WTC11 (cell line): ENCODE measurements around the gene KCND3. TPM values are rescaled to one million over a fixed set of nuclear protein-coding genes. Genes with fewer than 3 reads are reported as not detected.

ENCODE experiments used
- ATAC-seq: fragments of 200-7000 bp; cut with Tn5 transposase; 2 replicates; pipeline ENCODE4 v1.10.0; 2021; ENCODE audit warnings: mild to moderate bottlenecking, moderate library complexity
- CTCF ChIA-PET: fragments of 300-600 bp; sonication (Branson Sonifier 250); formaldehyde crosslinking; loops from one replicate; lab custom pipeline; 2021; ENCODE audit warnings: antibody characterized with exemption; lab: Charles Lee
- POLR2A ChIA-PET: fragments of 350-600 bp; sonication (Branson Sonifier 250); formaldehyde crosslinking; loops from one replicate; lab custom pipeline; 2021; ENCODE audit warnings: antibody characterized with exemption; lab: Charles Lee
- DNase-seq: peaks from one replicate; pipeline ENCODE4 v3.0.0; 2021; ENCODE audit warnings: low spot score
- H3K27ac Mint-ChIP-seq: 2 replicates; pipeline ENCODE4 v1.8.0; 2021; ENCODE audit warnings: mixed read lengths
- H3K27me3 Mint-ChIP-seq: 2 replicates; pipeline ENCODE4 v1.8.0; 2021; ENCODE audit warnings: low read depth, mild to moderate bottlenecking, moderate library complexity, mixed read lengths
- H3K36me3 Mint-ChIP-seq: 2 replicates; pipeline ENCODE4 v1.8.0; 2021; ENCODE audit warnings: mixed read lengths
- H3K4me1 Mint-ChIP-seq: 2 replicates; pipeline ENCODE4 v1.8.0; 2022; ENCODE audit warnings: mixed read lengths
- H3K4me3 Mint-ChIP-seq: 2 replicates; pipeline ENCODE4 v1.8.0; 2021; ENCODE audit warnings: mild to moderate bottlenecking, moderate library complexity, mixed read lengths
- H3K9me3 Mint-ChIP-seq: 2 replicates; pipeline ENCODE4 v1.8.0; 2021; ENCODE audit warnings: mixed read lengths
- ATF1 ChIP-seq: sonication (generic); formaldehyde crosslinking; IDR thresholded peaks from 2 replicates; pipeline ENCODE4 v1.8.1; 2023; ENCODE audit warnings: mild to moderate bottlenecking, moderate library complexity, missing genetic modification reagents
- ATF6 ChIP-seq: sonication (generic); formaldehyde crosslinking; IDR thresholded peaks from 2 replicates; pipeline ENCODE4 v1.8.1; 2023; ENCODE audit warnings: mild to moderate bottlenecking, missing genetic modification reagents
- CBFB ChIP-seq: sonication (generic); formaldehyde crosslinking; IDR thresholded peaks from 2 replicates; pipeline ENCODE4 v1.8.1; 2022; ENCODE audit warnings: mild to moderate bottlenecking, low read depth, missing genetic modification reagents
- CREB1 ChIP-seq: sonication (generic); formaldehyde crosslinking; IDR thresholded peaks from 2 replicates; pipeline ENCODE4 v1.8.0; 2023; ENCODE audit warnings: mild to moderate bottlenecking, missing genetic modification reagents
- CREM ChIP-seq: sonication (generic); formaldehyde crosslinking; IDR thresholded peaks from 2 replicates; pipeline ENCODE4 v1.8.1; 2022; ENCODE audit warnings: mild to moderate bottlenecking, missing genetic modification reagents, moderate library complexity
- ELF4 ChIP-seq: sonication (generic); formaldehyde crosslinking; IDR thresholded peaks from 2 replicates; pipeline ENCODE4 v1.8.1; 2022; ENCODE audit warnings: low read depth, mild to moderate bottlenecking, moderate library complexity, missing genetic modification reagents
- FOXP1 ChIP-seq: sonication (generic); formaldehyde crosslinking; IDR thresholded peaks from 2 replicates; pipeline ENCODE4 v1.8.0; 2022; ENCODE audit warnings: missing genetic modification reagents, mild to moderate bottlenecking, moderate library complexity, borderline replicate concordance
- NFE2L1 ChIP-seq: sonication (generic); formaldehyde crosslinking; IDR thresholded peaks from 2 replicates; pipeline ENCODE4 v1.8.1; 2023; ENCODE audit warnings: missing genetic modification reagents
- NFYB ChIP-seq: sonication (generic); formaldehyde crosslinking; conservative IDR thresholded peaks from 2 replicates; pipeline ENCODE4 v1.8.0; 2022; ENCODE audit warnings: low read depth, missing genetic modification reagents
- PRDM15 ChIP-seq: sonication (generic); formaldehyde crosslinking; IDR thresholded peaks from 2 replicates; pipeline ENCODE4 v1.8.0; 2022; ENCODE audit warnings: missing genetic modification reagents
- RORB ChIP-seq: fragments of 250-450 bp; sonication (Bioruptor Pico); IDR thresholded peaks from 2 replicates; pipeline ENCODE4 v1.9.0; 2021; ENCODE audit warnings: mild to moderate bottlenecking
- SMAD4 ChIP-seq: sonication (generic); formaldehyde crosslinking; IDR thresholded peaks from 2 replicates; pipeline ENCODE4 v1.8.0; 2022; ENCODE audit warnings: mild to moderate bottlenecking, missing genetic modification reagents
- ZBTB21 ChIP-seq: sonication (generic); formaldehyde crosslinking; IDR thresholded peaks from 2 replicates; pipeline ENCODE4 v1.8.1; 2023; ENCODE audit warnings: mild to moderate bottlenecking, missing genetic modification reagents, borderline replicate concordance
- ZNF232 ChIP-seq: sonication (generic); formaldehyde crosslinking; IDR thresholded peaks from 2 replicates; pipeline ENCODE4 v1.8.0; 2022; ENCODE audit warnings: mild to moderate bottlenecking, missing genetic modification reagents
- ZNF423 ChIP-seq: fragments of 250-450 bp; sonication (Bioruptor Pico); IDR thresholded peaks from 2 replicates; pipeline ENCODE4 v2.1.2; 2022; ENCODE audit warnings: mild to moderate bottlenecking, moderate library complexity
- total RNA-seq: library from RNA; stranded (reverse); gene quantifications from 3 replicates; pipeline ENCODE4 v1.2.3, GENCODE V29; 2021
- TF ChIP-seq, protein P1 (sequence below): sonication (generic); formaldehyde crosslinking; IDR thresholded peaks from 2 replicates; pipeline ENCODE4 v1.8.1; 2023; ENCODE audit warnings: mild to moderate bottlenecking, missing genetic modification reagents
- TF ChIP-seq, protein P2 (sequence below): fragments of 250-450 bp; sonication (Bioruptor Pico); conservative IDR thresholded peaks from 2 replicates; pipeline ENCODE4 v1.9.0; 2021; ENCODE audit warnings: mild to moderate bottlenecking
- TF ChIP-seq, protein P3 (sequence below): sonication (generic); formaldehyde crosslinking; conservative IDR thresholded peaks from 2 replicates; pipeline ENCODE4 v1.8.1; 2023; ENCODE audit warnings: mild to moderate bottlenecking, low read depth, missing genetic modification reagents, moderate library complexity

KCND3 gene
- total RNA-seq, 1 experiment from 2014 or later = 0.35 TPM

DNA sequence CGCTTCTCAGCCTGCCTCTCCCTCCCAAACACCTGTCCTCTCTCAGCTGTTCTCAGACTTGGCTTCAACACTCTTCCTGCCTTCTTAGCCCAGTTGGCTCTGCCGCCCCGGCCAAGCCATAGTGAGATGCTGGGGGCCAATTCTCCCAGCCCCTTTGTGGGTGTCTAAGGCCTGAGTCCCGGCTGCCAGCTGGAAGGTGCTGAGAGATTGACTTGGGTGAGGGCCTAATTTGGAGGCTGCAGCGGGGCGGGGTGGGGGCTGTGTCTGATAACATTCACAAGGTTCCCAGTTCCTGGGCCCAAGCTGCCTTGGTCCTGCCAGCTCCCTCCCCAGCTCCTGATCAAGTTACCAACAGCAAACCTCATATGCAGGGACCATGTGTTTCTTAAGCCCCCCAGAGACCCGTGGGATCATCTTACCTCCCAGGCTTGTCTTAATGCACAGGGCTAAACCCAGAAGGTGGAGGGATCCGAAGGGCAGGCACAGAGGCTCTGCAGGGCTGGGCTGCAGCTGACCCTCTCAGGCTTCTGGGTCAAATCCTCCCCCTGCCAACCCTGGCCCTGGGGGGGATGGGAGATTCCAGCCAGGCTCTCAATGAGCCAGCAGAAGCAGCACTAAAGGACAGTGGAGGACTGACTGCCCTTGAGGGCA is 260.1 kb downstream of the KCND3 start:
- H3K4me1 Mint-ChIP-seq = peaks cover 48% of the 10 kb centered on the region
- DNase-seq = no peak
- H3K9me3 Mint-ChIP-seq = no peaks in the 10 kb centered on the region
- H3K27me3 Mint-ChIP-seq = no peaks in the 10 kb centered on the region
- no peak overlapping the region for H3K27ac Mint-ChIP-seq
- TF ChIP-seq PRDM15 (no peak), CREM (CRISPR knock-in tag) (no peak), ZNF423 (CRISPR knock-in tag) (no peak), NFE2L1 (CRISPR knock-in tag) (no peak), CREB1 (no peak)
- TF ChIP-seq, all 79 proteins: peak for 0
- Mint-ChIP-seq H3K4me3 (no peak overlapping the region), H3K36me3 (peaks cover 11% of the 10 kb centered on the region)
- POLR2A ChIA-PET = interaction anchor here (1.2 kb wide), 1 partner anchor 12 kb away, joined by 5 read pairs; no protein-coding TSS in a partner anchor
- ATAC-seq = no peak
- CTCF ChIA-PET = interaction anchor here (0.6 to 3.0 kb wide), 8 partner anchors 9 to 247 kb away, joined by 3 to 18 read pairs (median 4); partner anchors contain the start of genes DDX20 and INKA2

- H3K9me3 Mint-ChIP-seq = no peaks in the 10 kb centered on the region
- no peak overlapping the region for H3K27ac Mint-ChIP-seq
- no peak for DNase-seq
- no peak for TF ChIP-seq SMAD4 (CRISPR knock-in tag)
- no peak for TF ChIP-seq ATF6 (CRISPR knock-in tag)
- TF ChIP-seq RORB (CRISPR knock-in tag) = no peak
- no peak for TF ChIP-seq NFYB (CRISPR knock-in tag)
- TF ChIP-seq, protein P1, sequence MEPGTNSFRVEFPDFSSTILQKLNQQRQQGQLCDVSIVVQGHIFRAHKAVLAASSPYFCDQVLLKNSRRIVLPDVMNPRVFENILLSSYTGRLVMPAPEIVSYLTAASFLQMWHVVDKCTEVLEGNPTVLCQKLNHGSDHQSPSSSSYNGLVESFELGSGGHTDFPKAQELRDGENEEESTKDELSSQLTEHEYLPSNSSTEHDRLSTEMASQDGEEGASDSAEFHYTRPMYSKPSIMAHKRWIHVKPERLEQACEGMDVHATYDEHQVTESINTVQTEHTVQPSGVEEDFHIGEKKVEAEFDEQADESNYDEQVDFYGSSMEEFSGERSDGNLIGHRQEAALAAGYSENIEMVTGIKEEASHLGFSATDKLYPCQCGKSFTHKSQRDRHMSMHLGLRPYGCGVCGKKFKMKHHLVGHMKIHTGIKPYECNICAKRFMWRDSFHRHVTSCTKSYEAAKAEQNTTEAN (CRISPR knock-in tag) = no peak
- TF ChIP-seq ATF1 (CRISPR knock-in tag) = no peak
- no peak for TF ChIP-seq ELF4 (CRISPR knock-in tag)
- TF ChIP-seq FOXP1 (CRISPR knock-in tag) = no peak
- TF ChIP-seq ZNF232 (CRISPR knock-in tag) = no peak
- TF ChIP-seq, protein P2, sequence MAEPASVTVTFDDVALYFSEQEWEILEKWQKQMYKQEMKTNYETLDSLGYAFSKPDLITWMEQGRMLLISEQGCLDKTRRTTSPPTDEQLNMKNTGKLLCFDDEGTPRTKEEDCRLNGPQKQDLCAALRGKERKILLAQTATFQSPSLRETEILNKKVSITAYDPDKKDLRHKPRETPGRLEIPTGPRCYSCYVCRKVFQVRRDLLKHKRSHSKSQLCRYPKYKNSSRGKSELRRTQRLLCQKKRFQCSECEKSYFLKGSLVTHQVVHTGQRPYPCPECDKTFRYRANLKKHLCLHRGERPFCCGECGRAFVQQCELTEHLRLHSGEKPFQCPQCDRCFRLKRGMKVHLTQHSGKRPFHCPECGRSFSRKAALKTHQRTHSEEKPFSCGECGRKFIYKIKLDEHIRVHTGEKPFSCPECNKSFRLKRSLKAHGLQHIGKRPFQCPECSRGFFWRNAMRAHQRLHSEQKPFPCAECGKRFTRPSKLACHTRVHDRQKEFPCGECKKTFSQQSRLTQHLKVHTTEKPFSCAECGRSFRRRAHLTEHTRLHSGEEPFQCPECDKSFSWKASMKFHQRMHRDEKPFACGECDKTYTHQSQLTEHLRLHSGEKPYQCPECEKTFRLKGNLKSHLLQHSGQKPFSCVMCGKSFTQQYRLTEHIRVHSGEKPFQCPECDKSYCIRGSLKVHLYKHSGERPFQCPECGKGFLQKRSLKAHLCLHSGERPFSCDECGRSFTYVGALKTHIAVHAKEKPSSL (CRISPR knock-in tag) = no peak
- TF ChIP-seq, protein P3, sequence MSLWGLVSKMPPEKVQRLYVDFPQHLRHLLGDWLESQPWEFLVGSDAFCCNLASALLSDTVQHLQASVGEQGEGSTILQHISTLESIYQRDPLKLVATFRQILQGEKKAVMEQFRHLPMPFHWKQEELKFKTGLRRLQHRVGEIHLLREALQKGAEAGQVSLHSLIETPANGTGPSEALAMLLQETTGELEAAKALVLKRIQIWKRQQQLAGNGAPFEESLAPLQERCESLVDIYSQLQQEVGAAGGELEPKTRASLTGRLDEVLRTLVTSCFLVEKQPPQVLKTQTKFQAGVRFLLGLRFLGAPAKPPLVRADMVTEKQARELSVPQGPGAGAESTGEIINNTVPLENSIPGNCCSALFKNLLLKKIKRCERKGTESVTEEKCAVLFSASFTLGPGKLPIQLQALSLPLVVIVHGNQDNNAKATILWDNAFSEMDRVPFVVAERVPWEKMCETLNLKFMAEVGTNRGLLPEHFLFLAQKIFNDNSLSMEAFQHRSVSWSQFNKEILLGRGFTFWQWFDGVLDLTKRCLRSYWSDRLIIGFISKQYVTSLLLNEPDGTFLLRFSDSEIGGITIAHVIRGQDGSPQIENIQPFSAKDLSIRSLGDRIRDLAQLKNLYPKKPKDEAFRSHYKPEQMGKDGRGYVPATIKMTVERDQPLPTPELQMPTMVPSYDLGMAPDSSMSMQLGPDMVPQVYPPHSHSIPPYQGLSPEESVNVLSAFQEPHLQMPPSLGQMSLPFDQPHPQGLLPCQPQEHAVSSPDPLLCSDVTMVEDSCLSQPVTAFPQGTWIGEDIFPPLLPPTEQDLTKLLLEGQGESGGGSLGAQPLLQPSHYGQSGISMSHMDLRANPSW (CRISPR knock-in tag) = no peak
- no peak for TF ChIP-seq ZBTB21 (CRISPR knock-in tag)
- no peak for TF ChIP-seq CBFB (CRISPR knock-in tag)
- H3K4me3 Mint-ChIP-seq = no peak overlapping the region
- H3K27me3 Mint-ChIP-seq = no peaks in the 10 kb centered on the region
- no peak for ATAC-seq
- peaks cover 52% of the 10 kb centered on the region for H3K4me1 Mint-ChIP-seq
- CTCF ChIA-PET = interaction anchor here (1.7 kb wide), 1 partner anchor 20 kb away, joined by 4 read pairs; no protein-coding TSS in a partner anchor
- POLR2A ChIA-PET = interaction anchor here (0.6 kb wide), 1 partner anchor 10 kb away, joined by 4 read pairs; no protein-coding TSS in a partner anchor
- peaks cover 11% of the 10 kb centered on the region; the same call in 1 of the 2 replicates for H3K36me3 Mint-ChIP-seq
These were observed 262.4 kb downstream of the KCND3 start for GRCh38 chr1:111727056-111727455.
